Dermis blood vessel endothelial cell (primary cell): Measurements from ENCODE around the gene NOL7. TPM values are rescaled to one million over a fixed set of nuclear protein-coding genes. Genes with fewer than 3 reads are reported as not detected.

Experiments used
- DNase-seq: peaks from one replicate; pipeline ENCODE4 v3.0.0; 2010
- total RNA-seq: library from RNA; depleted of rRNA; stranded (reverse); fragments of >200 nt; gene quantifications from 2 replicates; pipeline ENCODE4 v1.2.3, GENCODE V29; 2014

Gene NOL7
- total RNA-seq, 1 donor from 2014 or later, result 72.8 TPM

- DNase-seq, result no peak
Observed at GRCh38 chr6:13597073-13597472, 18.1 kb upstream of the NOL7 start.

- no peak for DNase-seq
Observed at GRCh38 chr6:13600036-13600435, 15.1 kb upstream of the NOL7 start.

- no peak for DNase-seq
Observed at GRCh38 chr6:13604135-13604534, 11.0 kb upstream of the NOL7 start.

GRCh38 chr6:13604546-13605416 is 10.4 kb upstream of the NOL7 start:
- DNase-seq, result no peak

GRCh38 chr6:13605634-13606033 is 9.5 kb upstream of the NOL7 start:
- DNase-seq, result no peak

GRCh38 chr6:13611715-13612114 is 3.4 kb upstream of the NOL7 start:
- no peak for DNase-seq

- DNase-seq, result no peak
Observed at GRCh38 chr6:13613029-13613594, 2.0 kb upstream of the NOL7 start.

- DNase-seq, result peak; percentile 62
Observed at GRCh38 chr6:13614126-13614925, 809 bp upstream of the NOL7 start.

GRCh38 chr6:13615792-13616120 is 621 bp downstream of the NOL7 start:
- DNase-seq, result peak; percentile 46

GRCh38 chr6:13617066-13617465 is 1.9 kb downstream of the NOL7 start:
- no peak for DNase-seq

- DNase-seq, result peak; percentile 63
Observed at GRCh38 chr6:13624871-13625288, 9.7 kb downstream of the NOL7 start.

GRCh38 chr6:13629459-13630116 is 14.5 kb downstream of the NOL7 start:
- DNase-seq, result peak; percentile 19

- DNase-seq, result no peak
Observed at GRCh38 chr6:13630499-13630898, 15.4 kb downstream of the NOL7 start.

- no peak for DNase-seq
Observed at GRCh38 chr6:13633343-13633742, 18.2 kb downstream of the NOL7 start.

GRCh38 chr6:13635948-13636658 is 21.0 kb downstream of the NOL7 start:
- DNase-seq, result peak; percentile 71

- no peak for DNase-seq
Observed at GRCh38 chr6:13638014-13638413, 22.9 kb downstream of the NOL7 start.

GRCh38 chr6:13638626-13639025 is 23.5 kb downstream of the NOL7 start:
- no peak for DNase-seq

GRCh38 chr6:13641315-13641714 is 26.2 kb downstream of the NOL7 start:
- DNase-seq, result no peak

- no peak for DNase-seq
Observed at GRCh38 chr6:13643125-13643524, 28.0 kb downstream of the NOL7 start.

GRCh38 chr6:13648850-13649249 is 33.7 kb downstream of the NOL7 start:
- no peak for DNase-seq

- no peak for DNase-seq
Observed at GRCh38 chr6:13649393-13649792, 34.3 kb downstream of the NOL7 start.

- DNase-seq, result peak; percentile 69
Observed at GRCh38 chr6:13653296-13653695, 38.2 kb downstream of the NOL7 start.
